Tongue (tissue), 2 donors: ENCODE measurements around the gene UNC13A. TPM values are rescaled to one million over a fixed set of nuclear protein-coding genes. Genes with fewer than 3 reads are reported as not detected.
"Not testable (repeated sequence)": the region's sequence is repeated elsewhere in the genome, so short reads cannot be mapped to it uniquely, and the experiment has no call there.

Experiments used
- DNase-seq: peaks from one replicate; pipeline ENCODE4 v3.0.0-alpha.2; 2015
- total RNA-seq: library from RNA; depleted of rRNA; stranded (reverse); fragments of >200 nt; gene quantifications from one replicate; pipeline ENCODE4 v1.2.3, GENCODE V29; 2014

Gene UNC13A
- total RNA-seq, 1 donor from 2014 or later = 0.21 TPM

GRCh38 chr19:17604372-17605025, 83.7 kb downstream of the UNC13A start:
- no peak for DNase-seq

- no peak for DNase-seq
These were observed 85.2 kb downstream of the UNC13A start for GRCh38 chr19:17602872-17603510.

GRCh38 chr19:17602217-17602616, 85.9 kb downstream of the UNC13A start:
- DNase-seq = no peak

- DNase-seq = no peak
These were observed 86.5 kb downstream of the UNC13A start for GRCh38 chr19:17601683-17602082.

GRCh38 chr19:17599780-17600179, 88.4 kb downstream of the UNC13A start:
- DNase-seq = peak; percentile 46

- no peak for DNase-seq
These were observed 89.2 kb downstream of the UNC13A start for GRCh38 chr19:17598953-17599352.

GRCh38 chr19:17598063-17598462, 90.1 kb downstream of the UNC13A start:
- not testable (repeated sequence) for DNase-seq

GRCh38 chr19:17594296-17594695, 93.9 kb downstream of the UNC13A start:
- not testable (repeated sequence) for DNase-seq

GRCh38 chr19:17590866-17591265, 97.3 kb downstream of the UNC13A start:
- DNase-seq = no peak

GRCh38 chr19:17585395-17585794, 102.8 kb downstream of the UNC13A start:
- DNase-seq = not testable (repeated sequence)

- DNase-seq = no peak
These were observed 104.0 kb downstream of the UNC13A start for GRCh38 chr19:17584132-17584531.

- no peak for DNase-seq
These were observed 105.5 kb downstream of the UNC13A start for GRCh38 chr19:17582613-17583012.

- no peak for DNase-seq
These were observed 106.8 kb downstream of the UNC13A start for GRCh38 chr19:17581211-17581874.

GRCh38 chr19:17580470-17581144, 107.5 kb downstream of the UNC13A start:
- no peak for DNase-seq

- DNase-seq = peak; percentile 46
These were observed 108.4 kb downstream of the UNC13A start for GRCh38 chr19:17579661-17580244.

GRCh38 chr19:17577457-17578097, 110.6 kb downstream of the UNC13A start:
- DNase-seq = no peak

- DNase-seq = peak; percentile 74
These were observed 111.2 kb downstream of the UNC13A start for GRCh38 chr19:17576758-17577456.

- DNase-seq = no peak
These were observed 112.0 kb downstream of the UNC13A start for GRCh38 chr19:17575871-17576757.

- no peak for DNase-seq
These were observed 115.5 kb downstream of the UNC13A start for GRCh38 chr19:17572638-17573037.

GRCh38 chr19:17570791-17571190, 117.4 kb downstream of the UNC13A start:
- DNase-seq = no peak
